ENCODE results near the gene SLC1A7.

Gene SLC1A7

GRCh38 chr1:53134042-53134485 is 8.4 kb downstream of the SLC1A7 start:
- no peak for DNase-seq (ENCODE audit: low read depth in 2 of 2)

- DNase-seq (ENCODE audit: low read depth in 2 of 2) = no peak
Observed at GRCh38 chr1:53133261-53134041, 9.0 kb downstream of the SLC1A7 start.

DNA sequence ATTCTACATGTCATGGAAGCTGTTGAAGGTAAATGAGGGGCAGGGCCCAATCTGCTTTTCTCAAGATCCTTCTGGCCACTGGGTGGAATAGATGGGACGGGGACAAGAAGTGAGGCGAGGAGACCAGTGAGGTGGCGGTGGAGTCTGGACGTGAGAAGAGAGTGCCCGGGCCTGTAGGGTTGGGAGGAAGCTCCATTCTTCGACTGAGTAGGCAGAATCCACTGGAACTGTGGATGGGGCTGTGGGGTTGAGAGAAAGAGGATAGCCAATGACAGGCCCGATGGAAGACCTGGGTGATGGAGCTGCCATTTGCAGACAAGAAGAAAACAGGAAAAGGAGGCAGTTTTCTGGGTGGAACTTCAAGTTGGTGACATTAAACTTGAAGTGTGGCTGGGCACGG is 10.3 kb downstream of the SLC1A7 start:
- no peak for DNase-seq (ENCODE audit: low read depth in 2 of 2)

GRCh38 chr1:53131590-53131938 is 10.9 kb downstream of the SLC1A7 start:
- DNase-seq (ENCODE audit: low read depth in 2 of 2) = no peak

- no peak for DNase-seq (ENCODE audit: low read depth in 2 of 2)
Observed at GRCh38 chr1:53130878-53131589, 11.4 kb downstream of the SLC1A7 start.

DNA sequence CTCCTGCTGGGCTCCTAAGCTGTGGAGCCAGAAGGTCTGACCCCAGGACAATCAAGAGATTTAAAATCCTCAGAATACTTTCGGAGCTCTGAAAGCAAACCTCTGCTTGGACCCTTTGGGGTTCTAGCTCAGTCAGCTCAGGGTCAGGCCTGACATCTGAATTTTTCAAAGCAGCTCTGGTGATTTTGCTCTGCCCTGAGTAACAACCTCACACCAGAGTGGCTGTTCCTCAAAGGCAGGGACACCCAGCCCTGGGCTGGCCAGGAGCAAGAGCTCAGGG is 11.9 kb downstream of the SLC1A7 start:
- DNase-seq (ENCODE audit: low read depth in 2 of 2) = no peak

DNA sequence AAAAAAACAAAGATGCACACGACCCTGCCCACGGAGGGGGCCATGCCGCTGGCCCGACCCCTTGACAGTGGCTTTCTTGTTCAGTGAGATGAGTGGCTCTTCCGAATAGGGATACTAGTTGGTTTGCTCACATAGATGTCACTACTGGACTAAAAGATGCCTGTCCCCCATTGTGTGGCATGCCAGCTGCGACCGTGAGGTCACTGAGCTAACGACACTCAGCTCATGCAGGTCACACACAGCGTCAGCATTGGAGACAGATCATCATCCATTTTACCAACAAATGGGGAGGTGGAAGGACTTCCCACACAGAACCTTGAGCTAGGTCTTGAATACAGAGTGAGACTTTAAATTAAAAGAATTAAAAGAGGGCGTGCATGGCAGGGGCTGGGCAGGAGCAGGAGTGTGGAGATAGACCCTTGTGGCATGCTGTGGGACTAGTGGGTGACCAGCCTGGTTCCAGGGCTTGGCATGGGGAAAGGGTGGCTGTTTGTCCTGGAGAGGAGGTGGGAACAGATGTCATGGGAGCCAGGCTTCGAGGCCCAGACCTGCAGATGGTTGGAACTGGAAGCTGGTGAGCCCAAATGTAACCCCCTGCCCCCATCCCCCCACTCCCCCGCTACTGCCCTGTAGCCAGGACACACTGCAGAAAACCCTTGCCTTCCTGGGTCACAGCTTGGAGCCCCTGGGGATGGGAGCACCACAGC is 12.4 kb downstream of the SLC1A7 start:
- no peak for DNase-seq (ENCODE audit: low read depth in 2 of 2)

GRCh38 chr1:53128401-53128800 is 14.0 kb downstream of the SLC1A7 start:
- no peak for DNase-seq (ENCODE audit: low read depth in 2 of 2)

GRCh38 chr1:53127546-53127945 is 14.9 kb downstream of the SLC1A7 start:
- no peak for DNase-seq (ENCODE audit: low read depth in 2 of 2)

DNA sequence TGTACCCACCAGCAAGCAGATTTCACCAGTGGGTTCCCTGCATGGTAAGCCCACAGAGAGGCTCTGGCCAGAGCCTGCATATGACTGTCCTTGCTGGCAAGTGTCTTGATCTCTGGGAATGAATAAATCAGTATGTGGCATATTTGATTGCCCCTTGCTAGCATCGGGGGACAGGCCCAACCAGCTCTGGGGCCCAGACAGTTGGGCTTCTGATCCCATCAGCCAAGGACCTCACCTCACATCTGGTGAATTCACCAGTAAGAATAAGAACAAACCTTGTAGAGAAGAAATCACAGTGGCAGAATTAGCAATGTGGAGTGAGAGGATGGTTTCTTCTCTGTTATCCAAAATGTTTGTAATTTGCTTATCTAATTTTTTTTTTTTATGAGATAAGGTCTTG is 15.9 kb downstream of the SLC1A7 start:
- no peak for DNase-seq (ENCODE audit: low read depth in 2 of 2)

- no peak for DNase-seq (ENCODE audit: low read depth in 2 of 2)
Observed at GRCh38 chr1:53125623-53126360, 16.6 kb downstream of the SLC1A7 start.

- no peak for DNase-seq (ENCODE audit: low read depth in 2 of 2)
Observed at GRCh38 chr1:53125122-53125521, 17.3 kb downstream of the SLC1A7 start.

- no peak for DNase-seq (ENCODE audit: low read depth in 2 of 2)
Observed at GRCh38 chr1:53123453-53124140, 18.8 kb downstream of the SLC1A7 start.

- DNase-seq (ENCODE audit: low read depth in 2 of 2) = no peak
Observed at GRCh38 chr1:53122961-53123413, 19.5 kb downstream of the SLC1A7 start.

- no peak for DNase-seq (ENCODE audit: low read depth in 2 of 2)
Observed at GRCh38 chr1:53122201-53122885, 20.1 kb downstream of the SLC1A7 start.

DNA sequence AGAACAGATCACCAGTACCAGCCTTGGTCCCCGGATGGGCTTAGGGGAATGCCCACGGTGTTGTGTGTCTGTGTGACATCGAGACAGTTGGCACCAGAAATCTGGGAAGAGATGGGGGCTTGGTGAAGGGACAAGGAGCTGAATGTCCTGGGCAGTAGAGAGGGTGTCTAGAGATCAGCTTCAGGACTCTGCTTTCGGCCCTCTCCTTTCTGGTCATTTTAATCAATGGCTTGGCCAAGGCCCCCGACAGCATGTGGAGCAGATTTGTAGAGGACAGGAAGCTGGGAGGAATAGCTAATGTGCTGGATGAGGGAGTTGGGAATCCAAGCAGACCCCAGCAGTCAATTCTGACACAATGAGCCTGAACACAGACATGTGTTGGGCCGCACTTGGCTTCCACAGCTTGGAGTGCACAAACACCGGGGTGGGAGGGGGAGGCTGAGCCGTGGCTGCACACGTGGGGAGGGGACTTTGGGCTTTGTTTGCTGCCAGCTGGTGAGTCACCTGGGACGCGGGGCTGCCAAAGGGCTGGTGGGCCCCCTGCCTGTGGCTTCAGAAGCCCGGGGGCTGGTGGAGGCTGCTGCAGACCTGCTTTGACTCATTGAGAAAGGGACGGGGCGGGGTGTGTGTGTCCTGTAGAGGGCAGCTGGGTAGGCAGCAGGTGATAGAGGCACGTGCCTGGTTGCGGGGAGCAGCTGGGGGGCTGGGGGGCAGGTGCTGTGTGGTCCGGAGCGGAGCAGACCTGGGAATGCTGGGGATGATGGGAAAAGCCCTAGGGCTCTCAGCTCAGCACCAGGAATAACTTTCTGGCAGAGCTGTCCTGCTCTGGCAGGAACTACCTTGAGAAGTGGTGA is 20.9 kb downstream of the SLC1A7 start:
- DNase-seq (ENCODE audit: low read depth in 2 of 2) = no peak

GRCh38 chr1:53120659-53121058 is 21.8 kb downstream of the SLC1A7 start:
- DNase-seq (ENCODE audit: low read depth in 2 of 2) = no peak

DNA sequence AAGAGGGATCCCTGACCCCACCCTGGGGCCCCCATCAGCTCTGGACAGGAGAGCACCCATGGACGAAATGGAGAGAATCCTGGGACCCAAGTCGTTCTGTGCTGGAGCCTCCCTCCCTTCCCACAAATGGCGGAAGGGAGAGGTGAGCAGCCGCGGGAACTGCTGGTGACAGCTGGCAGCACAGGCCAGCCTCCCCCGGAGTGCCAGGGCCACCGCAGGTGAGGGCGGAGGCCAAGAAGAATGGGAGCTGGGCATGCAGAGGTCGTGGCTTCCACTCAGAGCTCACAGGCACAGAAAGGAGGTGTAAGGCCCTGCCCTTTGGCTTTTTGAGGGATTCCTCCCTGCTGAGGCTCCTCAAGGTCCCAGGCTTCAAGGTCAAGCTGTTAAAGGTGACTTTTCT is 24.6 kb downstream of the SLC1A7 start:
- DNase-seq (ENCODE audit: low read depth in 2 of 2) = no peak

DNA sequence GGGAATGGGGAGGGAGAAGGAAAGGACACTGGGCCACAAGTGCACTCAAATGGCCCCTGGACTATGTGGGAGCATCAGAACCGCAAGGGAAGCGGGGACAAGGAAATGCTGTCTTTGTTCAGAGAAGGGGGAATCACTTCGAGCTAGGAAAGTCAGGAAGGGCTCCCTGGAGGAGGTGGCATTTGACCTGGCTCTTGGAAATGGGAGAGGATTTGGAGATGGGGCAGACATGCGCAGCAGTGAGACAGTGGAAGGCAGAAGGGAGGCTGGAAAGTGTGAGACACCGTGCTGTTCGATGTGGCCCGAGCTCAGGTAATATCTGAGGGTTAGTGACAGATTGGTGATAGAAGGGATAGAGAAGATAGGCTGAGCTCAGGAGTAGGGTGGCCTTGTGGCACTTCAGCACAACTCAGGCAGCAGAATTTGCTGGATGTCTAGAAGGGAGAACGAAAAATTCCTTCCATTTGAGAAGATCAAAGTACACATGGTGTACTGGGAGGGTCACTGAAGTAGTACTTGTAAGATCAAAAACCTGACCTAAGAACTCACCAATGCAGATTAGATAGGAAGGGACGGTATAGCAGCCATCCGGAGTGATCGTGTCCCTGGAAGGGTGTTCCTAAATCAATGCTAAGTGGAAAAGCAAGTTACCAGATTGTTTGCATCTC is 25.4 kb downstream of the SLC1A7 start:
- no peak for DNase-seq (ENCODE audit: low read depth in 2 of 2)
